HG03378 (cell line): ENCODE measurements around the gene PHTF1.
A peak's percentile ranks its signal among the peaks of the same experiment; 100 is the strongest.
"Not testable (repeated sequence)": the region's sequence is repeated elsewhere in the genome, so short reads cannot be mapped to it uniquely, and the experiment has no call there.

Experiments
- ATAC-seq: cut with Tn5 transposase; IDR thresholded peaks from one replicate; pipeline ENCODE4 v1.9.1; 2021; ENCODE audit warnings: mild to moderate bottlenecking, moderate library complexity; ENCODE audit not compliant: unreplicated experiment

Gene PHTF1

DNA sequence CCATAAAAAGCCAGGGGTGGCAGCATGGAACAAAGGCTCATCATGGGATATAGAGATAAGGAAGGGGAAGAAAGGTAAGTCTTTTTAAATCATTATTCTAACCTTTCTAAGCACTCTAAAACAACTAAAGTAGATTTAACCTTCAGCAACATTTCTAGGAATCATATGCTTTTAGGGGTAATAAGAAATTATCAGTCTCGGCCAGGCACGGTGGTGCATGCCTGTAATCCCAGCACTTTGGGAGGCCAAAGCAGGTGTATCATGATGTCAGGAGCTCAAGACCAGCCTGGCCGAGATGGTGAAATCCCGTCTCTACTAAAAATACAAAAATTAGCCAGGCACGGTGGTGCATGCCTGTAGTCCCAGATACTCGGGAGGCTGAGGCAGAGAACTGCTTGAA is 20.3 kb upstream of the PHTF1 start:
- no peak for ATAC-seq

DNA sequence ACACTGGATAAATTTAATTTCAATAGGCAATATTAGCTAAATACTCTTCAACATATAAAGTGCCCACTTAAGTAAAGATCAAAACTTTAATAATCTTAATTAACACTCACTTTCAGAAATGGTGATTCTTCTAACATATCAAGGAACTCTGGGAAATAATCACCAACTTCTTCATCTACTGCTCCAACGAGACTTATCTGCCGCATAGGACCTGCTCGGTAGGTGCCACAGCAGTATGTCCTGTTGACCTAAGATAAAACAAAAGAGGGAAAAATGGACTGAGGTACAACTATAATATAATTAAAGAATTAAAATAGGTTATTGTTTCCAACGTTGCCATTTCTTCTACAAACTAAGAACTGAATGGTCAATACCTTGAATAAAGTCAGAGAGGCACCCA is 18.3 kb upstream of the PHTF1 start:
- ATAC-seq: no peak

DNA sequence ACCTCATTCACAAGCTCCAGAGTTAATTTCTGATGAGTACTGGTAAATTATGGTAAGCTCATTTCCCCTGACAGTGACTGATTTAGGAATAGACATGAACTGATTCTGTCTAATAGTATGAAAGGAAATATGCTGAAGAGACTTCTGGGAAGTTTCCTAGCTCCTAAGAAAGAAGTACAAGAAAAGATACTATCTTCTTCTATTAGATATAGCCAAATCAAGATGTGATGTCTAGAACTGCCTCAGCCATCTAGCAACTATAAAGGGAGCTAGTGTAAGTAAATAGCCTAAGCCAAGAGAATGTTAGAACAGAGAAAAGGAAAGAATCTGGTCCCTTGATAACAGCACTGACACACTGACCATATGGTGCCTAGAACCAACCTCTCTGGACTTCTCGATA is 10.7 kb upstream of the PHTF1 start:
- no peak for ATAC-seq

DNA sequence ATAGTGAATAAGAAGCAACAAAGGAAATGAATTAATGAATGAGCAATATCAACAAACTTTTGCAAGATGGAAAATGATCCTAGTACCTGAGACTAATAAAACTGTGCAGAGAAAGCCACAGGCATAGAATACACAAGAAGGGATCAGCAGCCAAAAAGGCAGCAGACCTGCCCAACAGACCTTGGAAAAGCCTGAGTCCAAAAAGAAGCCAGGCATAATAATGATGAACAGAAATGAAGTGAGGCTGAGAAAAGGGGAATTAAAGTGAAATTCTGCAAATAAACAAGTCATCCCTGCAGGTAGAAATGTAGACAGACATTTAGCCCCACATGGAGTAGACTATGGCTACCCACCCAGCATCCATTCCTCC is 10.3 kb upstream of the PHTF1 start:
- ATAC-seq: no peak

DNA sequence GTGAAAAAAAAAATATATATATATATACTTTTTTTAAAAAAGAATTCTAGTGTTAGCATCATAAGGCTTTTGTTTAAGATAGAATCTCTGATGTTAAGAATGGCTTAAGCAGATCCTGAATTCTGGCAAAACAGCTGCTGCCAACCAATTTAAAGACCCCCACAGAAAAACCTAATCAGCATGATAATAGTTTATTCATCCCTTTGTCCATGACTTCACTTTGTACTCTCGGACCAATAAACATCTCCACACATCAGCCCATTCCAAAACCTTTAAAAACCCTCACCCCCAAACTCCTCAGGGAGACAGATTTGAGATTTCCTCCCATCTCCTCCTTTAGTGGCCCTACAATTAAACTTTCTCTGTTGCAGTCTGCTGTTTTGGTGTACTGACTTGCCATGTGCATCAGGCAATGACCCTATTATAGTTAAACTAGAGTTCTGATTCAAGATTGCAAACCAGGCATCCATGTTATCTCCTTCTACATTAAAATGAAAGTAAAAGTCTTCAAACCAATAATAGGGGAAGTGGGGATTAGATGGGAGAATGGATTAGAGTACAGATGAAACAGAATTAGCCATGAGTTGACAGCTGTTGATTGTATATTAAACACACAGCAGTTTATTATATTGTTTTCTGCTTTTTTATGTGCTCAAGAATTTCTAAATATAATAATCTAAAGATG is 9.8 kb upstream of the PHTF1 start:
- ATAC-seq: no peak

DNA sequence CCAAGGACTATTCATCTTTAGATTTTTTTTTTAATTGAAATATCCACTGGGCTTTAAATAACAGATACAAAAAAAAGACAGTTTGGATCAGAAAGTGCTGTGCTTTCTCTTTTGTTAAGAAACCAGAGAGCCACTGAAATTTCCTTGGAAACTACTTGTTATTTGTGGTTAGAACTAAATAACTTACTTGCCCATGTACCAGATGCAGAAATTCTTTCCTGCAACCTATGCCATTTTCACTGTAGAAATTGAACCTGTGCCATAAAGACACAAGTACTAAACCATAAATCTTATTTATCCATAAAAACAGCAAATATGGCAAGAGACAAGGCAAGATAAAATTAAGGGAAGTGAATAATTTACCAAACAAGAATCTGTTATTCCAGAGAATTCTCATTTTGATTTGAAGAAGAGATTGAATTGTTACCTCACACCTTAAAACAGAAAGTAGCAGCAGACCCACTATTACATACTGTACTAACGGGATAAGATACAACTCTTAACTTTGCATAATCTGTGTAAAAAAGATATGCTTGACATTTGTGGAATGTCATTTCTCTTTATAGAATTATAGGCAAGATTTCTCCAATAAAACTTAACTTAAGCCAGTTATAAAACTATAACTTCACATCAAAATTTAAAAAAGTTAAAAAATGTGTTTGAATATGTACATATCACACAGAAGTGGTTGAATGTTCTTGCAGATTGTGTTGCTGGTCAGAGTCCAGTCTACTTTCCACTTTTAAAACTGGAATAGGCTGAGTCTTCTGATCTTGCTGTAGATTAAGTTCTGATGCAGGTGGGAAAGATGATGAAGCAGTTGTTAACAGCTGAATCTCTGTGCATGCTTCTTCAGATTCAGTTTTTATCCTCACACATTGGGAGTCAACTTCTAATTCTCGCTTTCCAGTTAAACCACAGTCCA is 6.3 kb upstream of the PHTF1 start:
- no peak for ATAC-seq

GRCh38 chr1:113763661-113764060 is 4.4 kb upstream of the PHTF1 start:
- no peak for ATAC-seq

- no peak for ATAC-seq
Observed at GRCh38 chr1:113761937-113762336, 2.7 kb upstream of the PHTF1 start.

DNA sequence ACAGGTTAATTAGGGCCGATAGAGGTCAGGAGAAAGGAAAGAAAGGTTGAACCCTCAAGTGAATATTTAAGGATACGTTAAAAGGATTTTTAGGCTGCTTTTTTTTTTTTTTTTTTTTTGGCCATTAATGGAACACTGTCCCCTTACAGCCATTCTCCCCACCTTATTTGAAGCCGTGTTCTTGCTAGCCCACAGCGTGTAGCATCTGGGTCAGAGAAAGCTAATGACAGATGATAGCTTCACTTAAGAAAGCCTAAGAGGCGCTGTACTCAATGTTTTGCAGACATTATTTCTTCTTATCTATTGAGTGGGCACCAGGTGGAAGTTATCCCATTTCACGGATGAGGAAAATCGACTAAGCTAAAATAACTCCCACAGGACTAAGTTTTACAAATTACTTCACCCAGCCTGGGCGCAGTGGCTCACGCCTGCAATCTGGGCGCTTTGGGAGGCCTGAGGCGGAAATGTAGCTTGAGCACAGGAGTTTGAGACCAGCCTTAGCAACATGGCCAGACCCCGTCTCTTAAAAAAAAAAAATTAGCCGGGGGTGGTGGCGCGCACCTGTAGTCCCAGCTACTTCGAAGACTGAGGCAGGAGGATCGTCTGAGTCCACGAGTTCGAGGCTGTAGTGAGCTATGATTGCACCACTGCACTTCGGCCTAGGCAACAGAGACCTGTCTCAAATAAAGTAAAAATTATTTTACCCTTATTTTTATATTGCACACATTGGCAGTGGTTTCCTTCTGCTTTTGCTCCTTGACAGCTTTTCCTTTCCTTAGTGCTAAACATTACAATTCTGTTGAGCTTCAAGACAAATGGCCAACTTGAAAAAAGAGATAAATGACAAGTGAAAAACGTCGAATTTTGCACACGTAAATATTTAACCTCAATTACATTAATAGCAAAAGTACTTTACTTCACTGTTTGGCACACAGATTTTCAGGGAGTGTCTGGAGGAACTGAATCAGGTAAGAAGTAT is 1.1 kb upstream of the PHTF1 start:
- ATAC-seq: no peak

GRCh38 chr1:113758631-113759332 is 504 bp downstream of the PHTF1 start:
- ATAC-seq: peak; percentile 56

GRCh38 chr1:113756461-113756860 is 2.8 kb downstream of the PHTF1 start:
- ATAC-seq: no peak

DNA sequence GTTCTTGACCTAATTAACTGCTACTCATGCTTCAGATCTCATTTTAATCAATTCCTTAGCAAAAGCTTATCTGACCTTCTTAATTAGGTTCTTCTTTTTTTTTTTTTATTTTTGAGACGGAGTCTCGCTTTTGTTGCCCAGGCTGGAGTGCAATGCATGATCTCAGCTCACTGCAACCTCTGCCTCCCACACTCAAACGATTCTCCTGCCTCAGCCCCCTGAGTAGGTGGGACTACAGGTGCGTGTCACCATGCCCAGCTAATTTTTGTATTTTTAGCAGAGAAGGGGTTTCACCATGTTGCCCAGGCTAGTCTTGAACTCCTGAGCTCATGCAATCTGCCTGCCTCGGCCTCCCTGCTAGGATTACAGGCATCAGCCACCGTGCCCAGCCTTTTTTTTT is 6.0 kb downstream of the PHTF1 start:
- ATAC-seq: not testable (repeated sequence)

DNA sequence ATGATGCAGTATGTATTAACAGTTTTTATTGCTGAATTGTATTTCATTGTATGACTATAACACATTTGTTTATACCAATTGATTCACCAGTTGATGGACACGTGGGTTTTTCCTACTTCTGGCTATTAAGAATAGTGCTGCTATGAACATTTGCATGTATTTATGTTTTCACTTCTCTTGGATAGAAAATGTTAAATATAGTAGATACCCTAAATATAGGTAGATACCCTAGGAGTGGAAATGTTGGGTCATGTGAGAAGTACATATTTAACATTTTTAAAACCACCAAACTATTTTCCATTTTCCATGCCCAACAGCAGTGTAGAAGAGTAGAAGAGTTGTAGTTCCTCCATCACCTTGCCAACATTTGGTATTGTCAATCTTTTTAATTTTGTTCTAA is 7.8 kb downstream of the PHTF1 start:
- no peak for ATAC-seq

DNA sequence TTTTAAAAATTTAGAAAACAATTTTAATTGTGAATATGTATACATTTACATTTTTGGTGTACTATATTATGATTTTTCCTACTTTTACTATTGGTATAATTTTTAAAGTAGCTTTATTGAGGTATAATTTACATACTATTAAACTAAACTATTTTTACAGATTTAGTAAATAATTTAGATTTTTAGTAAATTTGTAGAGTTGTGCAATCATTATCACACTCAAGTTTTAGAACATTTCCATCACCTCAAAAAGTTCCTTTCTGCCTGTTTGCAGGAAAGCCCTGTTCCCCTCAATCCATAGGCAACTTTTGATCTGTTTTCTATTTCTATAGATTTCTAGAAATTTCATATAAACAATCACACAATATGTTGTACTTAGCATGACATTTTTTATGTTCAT is 8.2 kb downstream of the PHTF1 start:
- no peak for ATAC-seq

- ATAC-seq: no peak
Observed at GRCh38 chr1:113749402-113749801, 9.9 kb downstream of the PHTF1 start.

- no peak for ATAC-seq
Observed at GRCh38 chr1:113747376-113747775, 11.9 kb downstream of the PHTF1 start.

DNA sequence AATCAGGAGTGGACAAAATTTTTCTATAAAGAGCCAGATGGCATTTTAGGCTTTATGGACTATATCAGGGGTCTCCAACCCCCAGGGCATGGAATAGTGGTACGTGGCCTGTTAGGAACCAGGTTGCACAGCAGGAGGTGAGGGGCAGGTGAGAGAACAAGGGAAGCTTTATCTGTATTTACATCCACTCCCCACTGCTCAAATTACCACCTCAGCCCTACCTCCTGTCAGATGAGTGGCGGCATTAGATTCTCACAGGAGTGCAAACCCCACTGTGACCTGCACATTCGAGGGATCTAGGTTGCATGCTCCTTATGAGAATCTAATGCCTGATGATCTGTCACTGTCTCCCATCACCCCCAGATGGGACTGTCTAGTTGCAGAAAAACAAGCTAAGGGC is 13.9 kb downstream of the PHTF1 start:
- ATAC-seq: no peak

GRCh38 chr1:113744114-113744513 is 15.2 kb downstream of the PHTF1 start:
- no peak for ATAC-seq

DNA sequence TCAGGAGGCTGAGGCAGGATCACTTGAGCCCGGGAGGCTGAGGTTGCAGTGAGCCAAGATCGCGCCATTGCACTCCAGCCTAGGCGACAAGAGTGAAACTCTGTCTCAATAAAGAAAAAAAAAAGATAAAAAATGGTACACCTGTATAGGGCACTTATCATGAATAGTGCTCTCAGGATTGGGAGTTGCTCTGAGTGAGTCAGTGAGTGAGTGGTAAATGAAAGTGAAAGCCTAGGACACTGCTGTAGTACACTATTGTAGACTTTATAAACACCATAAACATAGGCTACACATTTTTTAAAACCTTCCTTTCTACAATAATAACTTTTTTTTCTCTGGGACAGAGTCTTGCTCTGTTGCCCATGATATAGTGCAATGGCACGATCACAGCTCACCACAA is 16.8 kb downstream of the PHTF1 start:
- ATAC-seq: peak; percentile 56

DNA sequence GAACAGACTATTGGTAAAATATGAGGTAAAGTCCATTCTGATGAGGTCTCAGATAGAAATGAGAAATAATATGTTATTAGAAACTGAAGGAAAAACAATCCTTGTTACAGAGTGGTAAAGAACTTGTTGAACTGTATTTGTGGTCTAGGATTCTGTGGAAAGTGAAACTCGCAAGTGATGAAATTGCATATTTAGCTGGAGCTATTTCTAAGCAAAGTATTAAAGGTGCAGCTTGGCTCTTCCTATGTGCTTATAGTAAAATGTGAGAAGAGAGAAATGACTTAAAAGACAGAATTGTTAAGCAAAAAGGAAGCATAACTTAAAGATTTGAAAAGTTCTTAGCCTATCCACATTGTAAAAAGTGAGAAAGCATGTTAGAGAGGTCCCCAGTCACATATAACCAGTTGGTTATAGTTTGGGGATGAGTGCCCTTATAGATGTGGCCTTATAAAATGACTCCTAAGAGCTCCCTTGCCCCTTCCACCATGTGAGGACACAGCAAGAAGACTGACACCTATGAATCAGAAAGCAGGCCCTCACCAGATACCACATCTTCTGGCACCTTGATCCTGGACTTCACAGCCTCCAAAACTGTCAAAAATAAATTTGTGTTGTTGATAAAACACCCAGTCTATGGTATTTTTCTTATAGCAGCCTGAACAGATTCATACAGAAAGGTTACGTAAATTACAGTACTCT is 24.8 kb downstream of the PHTF1 start:
- no peak for ATAC-seq
